ENCODE results near the gene SZRD1.

Gene SZRD1

GRCh38 chr1:16425125-16426025, 58.3 kb downstream of the SZRD1 start:
- TF ChIP-seq CTCF (IDR thresholded peaks at IDR 0.05; ENCODE audit: insufficient read depth, low read length, missing control alignments) = no peak
- no peak overlapping the region for H3K4me3 ChIP-seq (ENCODE audit: low read depth, low read length)
- ChIA-PET CTCF (interaction anchor here (1.0 to 4.6 kb wide), 3 partner anchors 9 to 15 kb away, joined by 3 to 28 read pairs (median 3); partner anchors contain the start of gene NECAP2), POLR2A (no interaction called here)
- no peak for DNase-seq (ENCODE audit: low read depth, low spot score)

- POLR2A ChIA-PET = no interaction called here
These were observed 63.6 kb downstream of the SZRD1 start for GRCh38 chr1:16430606-16431005.

DNA sequence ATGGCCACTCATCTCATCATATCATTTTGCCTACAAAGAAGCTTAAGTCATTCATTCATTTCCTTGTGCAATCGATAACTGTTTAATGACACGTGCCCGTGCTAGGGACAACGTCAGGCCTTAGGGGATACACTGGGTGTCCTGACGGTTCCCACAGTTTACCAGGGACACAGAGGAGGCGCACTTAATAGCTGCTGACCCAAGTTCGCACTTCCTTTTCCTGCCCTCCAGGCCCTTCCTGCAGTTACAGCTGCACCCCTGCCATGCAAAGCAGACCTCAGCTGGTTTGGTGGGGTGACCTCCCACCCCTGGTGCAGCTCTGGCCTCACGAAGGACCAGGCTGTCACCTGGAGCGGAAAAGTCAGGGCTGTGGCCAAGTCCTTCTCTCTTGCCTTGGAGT, 66.0 kb downstream of the SZRD1 start:
- no peak overlapping the region for H3K4me3 ChIP-seq (ENCODE audit: low read depth, low read length)
- POLR2A ChIA-PET = interaction anchor here (0.6 kb wide), 1 partner anchor 553 kb away, joined by 3 read pairs; no protein-coding TSS in a partner anchor
- CTCF ChIA-PET = interaction anchor here (1.1 kb wide), 1 partner anchor 15 kb away, joined by 5 read pairs; no protein-coding TSS in a partner anchor
- DNase-seq (ENCODE audit: low read depth, low spot score) = no peak
- TF ChIP-seq CTCF (IDR thresholded peaks at IDR 0.05; ENCODE audit: insufficient read depth, low read length, missing control alignments) = no peak

More at GRCh38 chr1:16430606-16431005, 63.6 kb downstream of the SZRD1 start:
- CTCF ChIA-PET = interaction anchor here (2.5 kb wide), 1 partner anchor 10 kb away, joined by 20 read pairs; the partner anchor contains the start of gene NECAP2
- TF ChIP-seq CTCF (IDR thresholded peaks at IDR 0.05; ENCODE audit: insufficient read depth, low read length, missing control alignments) = no peak
- H3K4me3 ChIP-seq (ENCODE audit: low read depth, low read length) = no peak overlapping the region
- no peak for DNase-seq (ENCODE audit: low read depth, low spot score)

DNA sequence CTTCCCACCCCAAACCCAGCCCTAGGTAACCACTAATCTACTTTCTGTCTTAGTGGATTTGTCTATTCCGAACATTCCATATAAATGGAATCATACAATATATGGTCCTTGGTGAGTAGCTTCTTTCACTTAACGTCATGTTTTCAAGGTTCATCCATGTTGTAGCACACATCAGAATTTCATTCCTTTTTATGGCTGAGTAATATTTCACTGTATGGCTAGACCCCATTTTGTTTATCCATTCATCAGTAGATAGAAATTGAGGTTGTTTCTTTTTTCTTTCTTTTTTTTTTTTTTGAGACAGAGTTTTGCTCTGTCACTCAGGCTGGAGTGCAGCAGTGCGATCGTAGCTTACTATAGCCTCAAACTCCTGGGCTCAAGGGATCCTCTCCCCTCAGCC, 67.0 kb downstream of the SZRD1 start:
- ChIA-PET POLR2A (no interaction called here), CTCF (interaction anchor here (1.0 to 1.1 kb wide), 2 partner anchors 9 to 16 kb away, joined by 3 to 5 read pairs; no protein-coding TSS in a partner anchor)
- H3K4me3 ChIP-seq (ENCODE audit: low read depth, low read length) = no peak overlapping the region
- DNase-seq (ENCODE audit: low read depth, low spot score) = no peak
- no peak for TF ChIP-seq CTCF (IDR thresholded peaks at IDR 0.05; ENCODE audit: insufficient read depth, low read length, missing control alignments)

- ChIA-PET CTCF (interaction anchor here (0.9 to 1.0 kb wide), 2 partner anchors 9 to 70 kb away, joined by 3 read pairs; no protein-coding TSS in a partner anchor), POLR2A (no interaction called here)
- DNase-seq (ENCODE audit: low read depth, low spot score) = no peak
- H3K4me3 ChIP-seq (ENCODE audit: low read depth, low read length) = no peak overlapping the region
- no peak for TF ChIP-seq CTCF (IDR thresholded peaks at IDR 0.05; ENCODE audit: insufficient read depth, low read length, missing control alignments)
These were observed 67.5 kb downstream of the SZRD1 start for GRCh38 chr1:16434501-16434900.

- no peak for TF ChIP-seq CTCF (IDR thresholded peaks at IDR 0.05; ENCODE audit: insufficient read depth, low read length, missing control alignments)
- POLR2A ChIA-PET = no interaction called here
- H3K4me3 ChIP-seq (ENCODE audit: low read depth, low read length) = no peak within 1 kb of the TSS
- DNase-seq (ENCODE audit: low read depth, low spot score) = no peak
- CTCF ChIA-PET = no interaction called here
These were observed 70.0 kb downstream of the SZRD1 start, which contains the start of gene SPATA21 for GRCh38 chr1:16436946-16437474. TSS of gene SPATA21 (minus strand) at chr1:16437424. CDS start at chr1:16431371, 6,053 bp downstream.
